Panc1 (cell line): ENCODE data around the gene TNIK.

Experiments used
- POLR2AphosphoS5 ChIP-seq: IDR thresholded peaks from 2 replicates; pipeline ENCODE4 v1.6.1; 2012; ENCODE audit warnings: mild to moderate bottlenecking, low read depth, low read length, moderate library complexity
- SIN3A ChIP-seq: IDR thresholded peaks from 2 replicates; pipeline ENCODE4 v1.6.1; 2012; ENCODE audit warnings: low read depth, mild to moderate bottlenecking, low read length, moderate library complexity, borderline replicate concordance; ENCODE audit not compliant: insufficient read depth
- TCF7L2 ChIP-seq: IDR thresholded peaks from 2 replicates; pipeline ENCODE4 v1.6.1; 2011; ENCODE audit warnings: mild to moderate bottlenecking, low read depth, low read length, inconsistent platforms
- TF ChIP-seq, protein P1 (sequence below): fragments of 450-650 bp; IDR thresholded peaks from 2 replicates; pipeline ENCODE4 v1.5.1; 2017; ENCODE audit warnings: mild to moderate bottlenecking
- TF ChIP-seq, protein P2 (sequence below), 2 experiments: IDR thresholded peaks; 2 replicates each; pipeline ENCODE4 v1.6.1; 2011 to 2012; ENCODE audit warnings: low read depth in 2 of 2, control low read depth in 1 of 2, low read length in 1 of 2, mild to moderate bottlenecking in 1 of 2, moderate library complexity in 1 of 2; ENCODE audit not compliant: insufficient read depth in 1 of 2

DNA sequence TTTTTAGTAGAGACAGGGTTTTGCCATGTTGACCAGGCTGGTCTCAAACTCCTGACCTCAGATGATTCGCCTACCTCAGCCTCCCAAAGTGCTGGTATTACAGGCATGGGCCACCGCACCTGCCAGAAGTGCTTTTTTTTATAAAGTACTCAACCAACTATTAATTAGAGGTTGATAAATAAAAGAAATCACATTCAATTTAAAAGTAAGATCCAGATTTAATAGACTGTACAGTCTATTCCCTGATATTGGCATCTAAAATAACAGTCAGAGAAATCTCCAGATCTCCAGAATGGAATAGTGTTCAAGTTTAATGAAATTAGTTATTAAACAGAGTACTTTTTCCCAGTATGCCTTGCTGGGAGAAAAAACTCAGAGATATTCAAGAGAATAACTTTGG lies 290.8 kb downstream of the TNIK start:
- TF ChIP-seq, protein P1, sequence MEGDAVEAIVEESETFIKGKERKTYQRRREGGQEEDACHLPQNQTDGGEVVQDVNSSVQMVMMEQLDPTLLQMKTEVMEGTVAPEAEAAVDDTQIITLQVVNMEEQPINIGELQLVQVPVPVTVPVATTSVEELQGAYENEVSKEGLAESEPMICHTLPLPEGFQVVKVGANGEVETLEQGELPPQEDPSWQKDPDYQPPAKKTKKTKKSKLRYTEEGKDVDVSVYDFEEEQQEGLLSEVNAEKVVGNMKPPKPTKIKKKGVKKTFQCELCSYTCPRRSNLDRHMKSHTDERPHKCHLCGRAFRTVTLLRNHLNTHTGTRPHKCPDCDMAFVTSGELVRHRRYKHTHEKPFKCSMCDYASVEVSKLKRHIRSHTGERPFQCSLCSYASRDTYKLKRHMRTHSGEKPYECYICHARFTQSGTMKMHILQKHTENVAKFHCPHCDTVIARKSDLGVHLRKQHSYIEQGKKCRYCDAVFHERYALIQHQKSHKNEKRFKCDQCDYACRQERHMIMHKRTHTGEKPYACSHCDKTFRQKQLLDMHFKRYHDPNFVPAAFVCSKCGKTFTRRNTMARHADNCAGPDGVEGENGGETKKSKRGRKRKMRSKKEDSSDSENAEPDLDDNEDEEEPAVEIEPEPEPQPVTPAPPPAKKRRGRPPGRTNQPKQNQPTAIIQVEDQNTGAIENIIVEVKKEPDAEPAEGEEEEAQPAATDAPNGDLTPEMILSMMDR: no peak
- TF ChIP-seq POLR2AphosphoS5 (no peak), TCF7L2 (no peak), SIN3A (no peak)
- TF ChIP-seq, protein P2, sequence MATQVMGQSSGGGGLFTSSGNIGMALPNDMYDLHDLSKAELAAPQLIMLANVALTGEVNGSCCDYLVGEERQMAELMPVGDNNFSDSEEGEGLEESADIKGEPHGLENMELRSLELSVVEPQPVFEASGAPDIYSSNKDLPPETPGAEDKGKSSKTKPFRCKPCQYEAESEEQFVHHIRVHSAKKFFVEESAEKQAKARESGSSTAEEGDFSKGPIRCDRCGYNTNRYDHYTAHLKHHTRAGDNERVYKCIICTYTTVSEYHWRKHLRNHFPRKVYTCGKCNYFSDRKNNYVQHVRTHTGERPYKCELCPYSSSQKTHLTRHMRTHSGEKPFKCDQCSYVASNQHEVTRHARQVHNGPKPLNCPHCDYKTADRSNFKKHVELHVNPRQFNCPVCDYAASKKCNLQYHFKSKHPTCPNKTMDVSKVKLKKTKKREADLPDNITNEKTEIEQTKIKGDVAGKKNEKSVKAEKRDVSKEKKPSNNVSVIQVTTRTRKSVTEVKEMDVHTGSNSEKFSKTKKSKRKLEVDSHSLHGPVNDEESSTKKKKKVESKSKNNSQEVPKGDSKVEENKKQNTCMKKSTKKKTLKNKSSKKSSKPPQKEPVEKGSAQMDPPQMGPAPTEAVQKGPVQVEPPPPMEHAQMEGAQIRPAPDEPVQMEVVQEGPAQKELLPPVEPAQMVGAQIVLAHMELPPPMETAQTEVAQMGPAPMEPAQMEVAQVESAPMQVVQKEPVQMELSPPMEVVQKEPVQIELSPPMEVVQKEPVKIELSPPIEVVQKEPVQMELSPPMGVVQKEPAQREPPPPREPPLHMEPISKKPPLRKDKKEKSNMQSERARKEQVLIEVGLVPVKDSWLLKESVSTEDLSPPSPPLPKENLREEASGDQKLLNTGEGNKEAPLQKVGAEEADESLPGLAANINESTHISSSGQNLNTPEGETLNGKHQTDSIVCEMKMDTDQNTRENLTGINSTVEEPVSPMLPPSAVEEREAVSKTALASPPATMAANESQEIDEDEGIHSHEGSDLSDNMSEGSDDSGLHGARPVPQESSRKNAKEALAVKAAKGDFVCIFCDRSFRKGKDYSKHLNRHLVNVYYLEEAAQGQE (IDR thresholded peaks at IDR 0.05; ENCODE audit: insufficient read depth in 1 of 2, low read depth in 2 of 2, low read length in 1 of 2): no peak
